ENCODE results near the gene BRINP1.
A peak's percentile ranks its signal among the peaks of the same experiment; 100 is the strongest.

The BRINP1 gene

DNA sequence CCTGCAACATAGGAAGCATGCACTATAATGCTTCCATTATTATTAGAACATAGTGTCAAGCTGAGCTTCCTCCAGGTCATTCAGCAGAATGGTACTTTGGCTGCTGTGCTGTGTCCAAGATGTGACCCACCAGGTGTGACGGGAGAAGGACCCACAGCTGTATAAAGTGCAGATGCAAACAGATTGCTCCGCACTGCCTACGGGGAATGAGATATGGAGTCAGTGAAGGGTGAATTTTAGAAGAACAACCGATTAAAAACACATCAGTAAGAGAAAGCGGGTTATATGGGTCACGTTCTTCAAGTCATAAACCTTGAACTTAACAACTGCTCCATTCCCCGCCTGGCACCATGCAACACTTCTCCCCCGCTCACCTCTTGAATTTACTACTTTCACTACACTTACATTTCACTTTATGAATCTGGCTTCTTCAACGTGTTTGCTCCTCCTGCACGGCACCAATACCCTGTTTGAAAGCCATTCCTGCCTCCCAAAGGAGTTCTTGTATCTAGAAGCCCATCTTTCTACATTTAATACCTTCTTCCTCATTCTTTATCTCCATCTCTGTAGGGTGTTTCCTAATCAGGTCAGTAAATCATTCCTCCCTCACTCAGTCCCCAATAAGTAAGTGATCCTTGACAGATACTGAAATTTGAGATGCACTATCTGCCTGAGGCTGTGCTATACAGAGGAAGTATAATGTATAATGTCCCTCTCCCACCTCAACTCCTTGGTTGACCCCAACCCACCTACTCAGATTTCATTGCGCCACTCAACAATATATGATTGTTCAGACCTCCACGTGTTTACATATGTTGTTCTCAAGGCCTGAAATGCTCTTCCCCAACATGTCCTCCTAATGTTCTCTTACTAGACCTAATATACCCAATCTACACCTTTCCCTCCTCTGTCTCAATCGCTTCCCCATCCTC is 25.9 kb downstream of the BRINP1 start:
- DNase-seq = no peak

DNA sequence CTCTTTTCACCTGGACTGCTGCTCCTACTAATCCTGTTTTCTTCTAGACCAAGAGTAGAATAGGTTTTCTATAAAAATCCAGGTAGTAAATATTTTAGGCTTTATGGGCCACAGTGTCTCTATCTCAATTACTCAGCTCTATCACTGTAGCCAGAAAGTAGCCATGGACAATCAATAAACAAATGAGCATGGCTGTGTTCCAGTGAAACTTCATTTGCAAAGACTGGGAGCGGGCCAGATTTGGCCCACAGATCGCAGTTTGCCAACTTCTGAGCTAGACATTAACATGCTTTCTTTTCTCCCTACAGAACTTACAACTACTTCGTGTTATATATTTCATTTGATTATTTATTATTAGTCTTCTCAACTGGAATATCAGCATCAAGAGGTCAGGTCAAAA is 30.2 kb downstream of the BRINP1 start:
- DNase-seq = no peak

DNA sequence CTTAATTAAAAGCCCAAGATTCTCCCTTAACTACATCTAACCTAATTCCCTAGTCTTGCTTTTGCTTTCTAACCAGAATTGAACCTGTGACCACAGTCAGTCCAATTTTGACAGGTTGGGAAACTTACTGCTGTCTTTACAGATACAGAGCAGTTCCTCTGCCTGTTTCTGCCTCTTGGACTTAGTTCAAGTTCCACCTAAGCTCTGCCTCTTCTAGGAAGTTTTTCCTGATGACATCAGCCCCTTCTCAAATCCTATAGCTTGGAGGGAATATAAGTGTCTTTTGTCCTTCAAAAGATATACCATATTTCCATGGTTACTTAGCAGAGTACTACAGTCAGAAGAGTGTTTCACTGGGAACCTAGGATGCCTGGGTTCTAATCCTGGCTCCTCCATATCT is 31.7 kb downstream of the BRINP1 start:
- no peak for DNase-seq

DNA sequence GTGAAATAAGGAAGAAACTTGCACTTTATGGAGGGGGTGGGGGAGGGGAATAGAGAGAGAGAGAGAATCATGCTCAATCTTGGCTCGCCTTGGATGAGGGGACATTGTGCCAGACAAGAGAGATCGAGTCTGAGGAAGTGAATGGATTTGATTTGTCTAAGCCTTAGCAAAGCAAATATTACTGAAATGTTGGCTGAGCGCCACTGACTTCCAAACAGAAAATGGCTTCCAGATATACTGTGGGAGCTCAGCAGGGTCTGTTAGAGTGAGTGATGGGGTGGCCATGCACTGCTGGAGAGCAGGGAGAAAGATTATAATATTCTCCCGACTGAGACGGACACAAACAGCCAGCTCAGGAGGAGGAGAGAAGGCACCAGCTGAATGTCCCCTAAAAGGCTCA is 34.5 kb downstream of the BRINP1 start:
- no peak for DNase-seq

DNA sequence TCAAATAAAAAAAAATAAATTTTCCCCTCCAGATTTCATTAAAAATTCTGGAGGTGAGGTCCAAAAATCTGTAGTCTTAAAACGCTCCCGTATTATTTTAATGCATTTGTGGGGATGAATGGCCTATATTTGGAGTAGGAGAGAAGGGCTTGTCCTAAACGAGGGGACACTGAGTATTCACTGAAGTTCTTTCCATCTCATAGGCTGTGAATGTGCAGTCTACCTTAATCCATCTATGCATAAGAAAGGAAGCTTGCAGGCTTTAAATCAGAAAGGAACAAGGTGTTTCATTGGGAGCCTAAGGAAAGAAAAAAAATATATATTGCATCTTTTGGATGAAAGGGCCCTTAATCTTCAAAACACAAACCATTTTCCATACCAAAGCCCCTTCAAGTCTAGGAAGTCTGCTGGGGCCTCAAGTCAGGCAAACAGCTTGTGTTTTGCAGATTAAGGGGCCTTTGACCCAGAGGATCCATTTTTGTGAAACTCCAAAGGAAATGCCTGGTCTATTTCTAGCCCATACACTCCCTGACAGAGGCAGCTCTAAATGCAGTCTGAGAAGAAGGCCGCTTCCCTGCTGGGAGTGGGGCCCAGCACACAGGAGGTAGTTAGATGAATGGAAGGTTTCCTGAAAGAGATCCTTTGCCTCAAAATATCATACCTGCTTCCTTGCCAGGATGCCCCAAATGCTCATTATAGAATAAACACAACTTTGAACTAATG is 35.6 kb downstream of the BRINP1 start:
- DNase-seq = no peak

DNA sequence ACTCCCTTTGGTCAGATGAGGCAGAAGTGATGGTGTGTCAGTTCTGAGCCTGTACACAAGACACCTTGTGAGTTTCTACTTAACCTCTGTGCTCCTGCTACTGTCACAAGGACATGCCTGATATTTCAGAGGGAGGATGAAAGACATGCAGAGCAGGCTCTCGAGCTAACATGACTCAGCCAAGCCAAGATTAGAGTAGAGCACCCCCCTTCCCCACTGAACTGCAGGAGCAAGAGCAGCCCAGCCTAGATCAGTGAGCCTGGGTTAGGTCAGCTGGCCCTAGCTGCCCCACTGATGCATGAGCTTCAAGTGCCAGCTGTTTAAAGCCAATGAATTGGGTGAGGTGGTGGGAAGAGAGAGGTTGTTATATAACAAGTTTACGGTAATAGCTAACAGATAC is 36.7 kb downstream of the BRINP1 start:
- DNase-seq = no peak

DNA sequence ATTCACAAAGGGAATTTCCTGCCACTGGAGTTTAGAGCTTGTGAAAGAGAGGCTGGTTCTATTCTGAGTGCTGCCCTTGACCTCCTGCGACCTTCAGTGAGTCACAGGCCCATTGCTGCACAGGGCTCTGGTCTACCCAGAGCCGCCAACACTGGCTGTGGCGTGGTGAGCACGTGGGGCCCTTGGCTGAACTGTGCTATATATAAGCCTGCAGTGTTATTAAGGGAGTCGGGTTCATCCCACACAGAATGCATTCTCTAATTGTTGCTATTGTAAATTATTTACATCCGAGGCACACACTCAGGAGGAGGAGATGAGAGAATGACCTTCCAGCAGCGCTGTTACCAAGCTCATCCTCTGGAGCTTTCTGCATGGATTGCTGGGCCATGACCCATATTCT is 47.1 kb downstream of the BRINP1 start:
- DNase-seq = no peak

DNA sequence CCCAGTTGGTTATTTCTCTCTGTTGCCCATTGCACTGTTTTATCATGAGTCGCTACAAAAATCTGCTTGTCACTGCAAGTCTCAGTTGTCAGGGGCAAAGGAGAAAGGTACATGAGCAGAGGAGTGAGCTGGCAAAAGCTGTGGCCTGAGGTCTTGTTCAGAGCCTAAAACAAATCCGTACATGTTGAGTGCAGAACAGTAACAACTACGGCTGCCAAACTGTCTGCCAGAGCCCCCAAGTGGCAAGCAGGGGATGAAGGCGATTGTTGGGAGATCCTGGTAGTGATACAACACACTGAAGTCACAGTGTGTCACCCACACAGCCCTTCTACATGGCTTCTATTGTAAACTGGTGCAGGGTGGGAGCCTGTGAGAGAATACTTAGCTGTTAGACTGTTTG is 50.9 kb downstream of the BRINP1 start:
- no peak for DNase-seq

DNA sequence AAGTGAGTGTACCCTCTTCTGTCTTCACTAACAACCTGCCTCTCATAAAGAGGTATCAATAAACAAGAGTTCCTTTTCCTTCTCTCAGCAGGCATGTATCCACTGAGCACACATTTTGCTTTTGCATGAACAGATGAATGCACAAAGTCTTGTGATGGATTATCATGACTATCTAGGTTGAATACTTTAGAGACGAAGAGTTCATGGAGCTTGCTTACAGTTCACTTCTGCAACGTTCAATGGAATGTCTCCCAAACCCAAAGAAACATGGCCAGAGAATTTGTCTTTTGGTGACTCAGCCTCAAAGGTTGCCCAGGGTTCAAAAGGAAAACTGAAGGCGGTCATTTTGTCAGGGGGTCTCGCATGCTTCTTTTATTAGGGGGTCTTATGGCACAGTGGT is 55.4 kb downstream of the BRINP1 start:
- no peak for DNase-seq

DNA sequence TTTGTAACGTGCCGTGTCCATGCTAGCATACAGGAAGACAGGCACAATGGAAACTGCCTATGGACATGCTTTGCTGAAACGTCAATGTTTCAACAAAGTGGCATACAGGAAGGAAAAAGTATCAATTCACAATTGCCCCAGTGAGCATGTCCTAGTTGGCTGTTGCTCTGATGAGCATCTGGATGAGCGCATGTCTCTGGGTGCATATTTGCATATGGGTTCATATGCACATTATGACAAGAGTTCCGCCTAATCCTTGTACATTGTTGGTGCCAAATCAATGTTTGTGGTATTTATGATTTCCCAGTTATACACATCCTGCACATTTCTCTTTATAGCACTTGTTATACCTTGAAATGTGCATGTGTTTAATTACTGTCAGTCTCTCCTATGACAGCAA is 58.5 kb downstream of the BRINP1 start:
- no peak for DNase-seq

DNA sequence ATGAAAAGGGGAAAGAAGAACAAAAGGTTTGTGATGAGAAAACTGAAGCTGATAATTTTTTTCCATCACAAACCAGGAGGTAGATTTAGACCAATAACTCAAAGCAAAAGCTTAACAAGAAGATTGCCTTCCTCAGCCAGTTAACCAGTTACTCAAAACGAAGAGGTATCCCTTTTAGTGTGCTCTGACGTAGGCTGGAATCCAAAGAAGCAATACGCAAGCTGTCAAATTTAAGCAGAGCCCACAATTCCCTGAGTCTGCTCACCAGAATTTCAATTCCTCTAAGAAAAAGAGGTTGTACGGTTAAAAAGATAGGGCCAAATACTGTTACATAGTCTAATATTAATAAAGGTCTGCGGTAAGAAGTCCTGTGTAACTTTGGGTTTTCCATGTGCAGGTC is 61.8 kb downstream of the BRINP1 start:
- DNase-seq = no peak

DNA sequence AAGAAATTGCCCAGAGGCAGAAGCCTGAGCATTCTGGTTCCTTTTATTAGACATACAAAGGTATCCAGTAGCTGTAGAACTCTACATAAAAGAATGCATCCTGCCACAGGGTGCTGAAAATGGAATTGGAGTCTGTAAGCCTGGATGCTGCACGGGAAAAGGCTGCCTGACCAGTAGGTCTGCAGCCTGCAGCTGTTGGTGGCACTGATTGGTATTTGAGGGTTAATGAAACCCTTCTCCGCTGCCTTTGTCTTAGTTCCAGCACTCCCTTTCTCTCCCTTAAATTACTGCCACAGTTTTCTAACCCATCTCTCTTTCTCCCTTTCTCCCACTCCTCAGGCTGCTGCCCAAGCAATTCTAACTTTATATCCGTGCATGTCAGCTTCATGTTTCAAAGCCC is 64.7 kb downstream of the BRINP1 start:
- DNase-seq = no peak

DNA sequence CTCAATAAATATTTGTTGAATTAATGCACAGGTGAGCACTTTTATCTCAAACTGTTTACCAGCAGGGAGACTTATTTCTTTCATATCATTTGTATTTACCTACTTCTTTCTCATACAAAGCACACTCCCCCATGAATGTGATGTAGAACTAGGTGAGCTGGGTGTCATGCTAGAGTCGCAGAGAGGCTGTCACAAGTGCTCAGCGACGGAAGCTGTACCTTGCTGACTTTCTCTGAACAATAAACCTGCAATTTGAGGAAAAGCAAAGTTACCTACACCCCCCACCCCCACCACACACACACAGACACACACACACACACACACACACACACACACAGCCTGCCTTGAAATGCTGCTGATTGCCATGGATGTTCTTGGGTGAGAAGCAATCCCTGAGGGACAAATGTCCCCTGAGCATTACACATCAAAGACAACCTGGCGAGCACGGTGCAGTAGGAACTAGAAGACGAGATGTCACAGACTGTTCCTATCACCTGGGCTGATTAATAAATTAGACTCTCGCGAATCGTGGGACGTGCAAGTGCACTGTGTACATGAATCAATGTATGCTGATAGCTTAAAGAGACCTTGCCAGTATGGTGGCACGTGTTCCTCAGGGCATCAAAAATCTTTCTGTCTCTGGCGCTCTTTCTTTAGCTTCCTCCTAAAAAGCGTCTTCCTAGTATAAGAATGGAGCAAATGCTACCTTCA is 66.1 kb downstream of the BRINP1 start:
- DNase-seq = no peak

DNA sequence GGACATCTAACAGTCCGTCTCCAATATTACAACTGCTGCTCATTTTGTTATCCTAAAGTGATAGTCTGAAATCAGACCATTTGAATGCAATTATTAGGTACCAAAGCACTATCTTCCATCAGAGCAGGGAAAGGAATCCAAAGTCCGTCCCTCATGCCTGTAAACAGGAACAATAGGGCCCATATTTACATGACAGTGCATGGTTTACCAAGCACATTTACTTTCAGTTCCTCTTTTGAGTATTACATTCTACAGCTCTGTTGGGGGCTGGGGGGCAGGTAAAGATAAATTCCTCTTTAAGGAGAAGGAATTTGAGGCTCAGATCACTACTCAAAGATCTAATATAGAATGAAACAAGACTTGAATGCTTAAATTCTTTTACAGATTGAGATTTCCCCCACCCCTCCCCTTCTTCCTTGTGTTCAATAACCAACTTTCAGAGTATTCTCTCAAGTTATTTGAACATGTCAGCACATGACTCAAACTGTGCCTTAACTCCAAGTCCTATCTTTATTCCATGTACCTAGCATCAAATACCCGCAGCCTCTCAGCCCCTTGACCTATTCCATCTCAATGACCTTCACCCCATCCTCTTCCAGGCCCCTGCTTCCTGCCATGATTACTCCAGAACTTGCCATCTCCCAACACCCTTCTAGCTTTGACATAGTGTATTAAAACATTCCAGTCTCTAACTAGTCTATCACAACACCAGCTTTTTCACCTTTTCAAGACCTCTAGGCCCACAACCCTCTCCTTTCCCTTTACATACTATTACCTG is 71.0 kb downstream of the BRINP1 start:
- no peak for DNase-seq

DNA sequence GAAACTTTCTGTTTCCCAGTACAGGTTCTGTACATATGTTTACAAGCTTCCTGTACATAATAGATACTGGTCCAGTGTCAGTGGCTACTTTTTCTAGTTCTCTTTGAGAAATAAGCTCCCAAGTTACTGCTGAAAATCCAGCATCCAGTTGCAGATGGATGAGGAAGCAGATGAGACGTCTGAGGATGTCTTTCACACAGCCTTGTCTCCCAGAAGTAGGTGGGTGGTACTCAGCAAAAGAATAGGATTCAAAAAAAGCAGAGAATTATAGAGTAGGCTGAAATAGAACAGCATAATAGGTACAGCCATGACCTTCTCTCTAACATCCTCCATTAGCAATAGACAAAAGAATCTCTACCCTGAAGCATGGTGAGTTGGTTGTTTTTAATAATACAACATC is 77.7 kb downstream of the BRINP1 start:
- no peak for DNase-seq

DNA sequence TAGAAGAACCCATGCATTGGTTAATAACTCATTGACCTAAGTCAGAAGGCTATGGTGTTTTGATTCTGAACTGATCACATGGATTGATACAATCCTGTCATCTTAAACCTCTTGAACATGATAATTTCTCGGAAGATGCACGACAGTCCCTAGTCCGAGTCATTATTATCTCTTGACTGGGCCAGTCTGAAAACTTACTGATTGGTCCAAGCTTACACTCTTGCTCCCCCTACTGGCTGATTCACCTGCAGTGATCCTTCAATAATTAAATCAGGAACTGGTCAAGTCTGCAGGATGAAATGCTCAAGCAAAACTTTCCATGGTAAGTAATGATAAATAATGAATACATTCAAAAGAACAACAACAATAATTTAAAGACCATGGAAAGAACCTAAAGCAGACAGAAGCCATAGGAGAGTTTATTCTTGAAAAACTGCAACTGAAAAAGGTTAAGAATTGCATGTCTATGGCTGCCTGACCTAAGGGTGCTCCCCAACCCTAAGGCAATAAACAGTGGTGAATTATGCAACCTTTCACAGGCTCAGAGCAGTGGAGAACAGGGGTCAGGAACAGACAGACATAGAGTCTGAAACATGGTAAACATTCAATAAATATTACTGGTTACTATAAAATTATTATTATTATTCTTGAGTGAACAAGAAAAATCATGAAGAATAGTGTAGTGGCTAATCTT is 79.3 kb downstream of the BRINP1 start:
- peak; percentile 7 for DNase-seq

DNA sequence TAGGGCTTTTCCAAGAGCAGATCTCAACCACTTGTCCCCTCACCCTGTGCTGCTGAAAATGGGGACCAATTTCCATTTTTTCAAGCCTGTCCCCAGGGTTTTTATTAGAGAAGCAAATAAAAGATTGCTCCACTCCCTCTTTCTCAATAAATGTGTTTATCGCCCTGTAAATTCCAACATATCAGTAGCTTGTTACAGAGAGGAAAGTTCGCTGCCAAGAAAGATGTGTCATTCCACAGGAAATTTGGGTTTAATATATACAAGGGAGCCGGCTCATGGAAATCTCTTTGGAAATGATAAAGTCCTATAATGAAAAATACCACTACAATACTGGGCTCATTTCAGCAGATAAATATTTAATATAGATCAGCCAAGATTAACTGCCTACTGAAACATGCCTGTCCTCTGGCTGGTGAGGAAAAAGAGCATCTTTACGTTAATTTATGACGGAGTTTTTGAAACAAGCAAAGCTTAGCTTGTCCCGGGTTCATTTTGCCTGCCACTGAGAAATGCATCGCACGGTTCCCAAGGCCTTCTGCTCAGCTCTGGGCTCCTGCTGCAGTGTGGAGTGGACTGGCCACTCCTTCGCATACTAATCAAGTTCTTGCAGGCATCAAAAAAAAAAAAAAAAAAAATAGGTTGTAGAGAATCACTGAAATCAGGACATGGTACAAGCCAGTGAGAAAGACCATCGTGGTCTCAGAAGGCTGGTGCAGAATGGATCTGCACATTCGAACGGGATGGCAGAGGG is 84.5 kb downstream of the BRINP1 start:
- no peak for DNase-seq

DNA sequence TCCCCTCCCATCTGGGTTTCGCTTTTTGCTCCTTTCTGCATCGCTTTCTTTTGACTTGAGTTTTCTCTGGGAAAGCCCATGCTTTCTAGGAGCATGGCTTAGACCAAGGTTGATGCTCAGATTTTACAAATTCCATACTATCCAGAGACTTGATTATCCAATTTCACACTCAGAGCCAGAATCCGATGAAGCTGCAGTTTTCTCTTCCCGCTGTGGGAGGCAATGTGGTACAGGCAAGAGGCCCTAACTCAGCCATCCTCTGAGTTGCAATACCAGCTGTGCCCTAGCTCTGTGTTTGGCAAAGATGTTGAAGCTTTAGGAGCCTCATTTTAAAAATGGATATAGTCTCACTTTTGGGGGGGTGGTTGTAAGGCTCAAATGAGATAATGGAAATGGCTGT is 85.1 kb downstream of the BRINP1 start:
- DNase-seq = no peak

DNA sequence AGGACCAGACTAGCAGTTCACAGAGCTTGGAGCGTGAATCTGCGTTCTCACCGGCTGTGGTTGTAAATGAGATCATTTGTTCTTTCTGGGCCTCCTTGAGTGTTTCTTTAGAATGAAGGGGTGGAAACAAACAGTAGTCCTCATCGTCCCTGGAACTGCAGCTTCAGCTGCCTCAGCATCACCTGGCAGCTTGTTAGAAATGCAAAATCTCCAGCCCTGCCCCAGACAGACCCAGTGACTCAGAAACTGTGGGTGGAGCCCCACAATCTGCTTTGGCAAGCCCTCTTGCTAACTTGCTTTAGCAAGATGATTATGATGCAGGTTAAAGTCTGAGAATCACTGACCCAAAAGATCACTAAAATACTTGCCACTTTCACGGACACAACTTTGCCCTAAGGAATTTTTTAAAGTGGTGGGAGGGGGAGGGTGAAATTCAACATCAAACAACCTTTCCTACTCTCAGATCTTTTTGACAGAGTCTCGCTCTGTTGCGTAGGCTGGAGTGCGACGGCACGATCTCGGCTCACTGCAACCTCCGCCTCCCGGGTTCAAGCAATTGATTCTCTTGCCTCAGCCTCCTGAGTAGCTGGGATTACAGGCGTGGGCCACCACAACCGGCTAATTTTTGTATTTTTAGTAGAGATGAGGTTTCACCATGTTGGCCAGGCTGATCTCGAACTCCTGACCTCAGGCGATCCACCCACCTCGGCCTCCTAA is 86.0 kb downstream of the BRINP1 start:
- DNase-seq = no peak

DNA sequence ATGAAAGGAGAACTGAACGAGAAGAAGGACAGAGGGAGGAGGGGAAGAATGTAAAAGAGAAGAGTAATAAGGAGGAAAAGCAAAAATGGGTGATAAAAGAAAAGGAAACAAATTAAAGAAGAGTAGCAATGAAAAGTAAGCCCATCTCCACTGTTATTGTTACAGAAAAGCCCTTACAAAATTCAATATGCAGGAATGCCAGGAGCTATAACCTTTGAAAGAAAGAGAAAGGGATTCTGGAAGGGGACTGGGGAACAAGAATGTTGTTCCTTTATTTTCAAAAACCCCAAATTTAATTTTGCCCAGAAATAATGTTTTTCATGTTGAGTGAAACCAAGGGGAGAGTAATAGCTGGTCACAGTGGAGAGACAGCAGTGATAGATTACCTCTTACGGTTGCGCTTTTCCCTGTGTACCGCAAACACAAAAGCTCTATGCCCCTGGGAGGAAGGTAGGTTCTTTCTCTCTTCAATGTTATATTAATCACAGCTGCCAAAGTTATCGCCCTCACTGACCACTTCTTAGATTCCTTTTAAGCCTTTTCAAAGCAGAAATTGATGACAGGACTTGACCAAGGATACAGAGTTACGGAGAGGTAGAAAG is 86.7 kb downstream of the BRINP1 start:
- DNase-seq = no peak
